GM23338 (cell line): ENCODE measurements around the gene ABCA13.

Source experiments
- CTCF ChIP-seq, 2 experiments: fragments of 200-600 bp in 1 of 2; sonication (generic) in 1 of 2; conservative IDR thresholded peaks; 2 replicates each; pipeline versions ENCODE4 v1.5.1 to v1.6.1; 2016 to 2017; ENCODE audit warnings: antibody characterized with exemption in 2 of 2, low read depth in 2 of 2, mild to moderate bottlenecking in 2 of 2, moderate library complexity in 1 of 2
- POLR2AphosphoS5 ChIP-seq: IDR thresholded peaks from 2 replicates; pipeline ENCODE4 v1.6.1; 2016; ENCODE audit warnings: antibody characterized with exemption, low read depth

- TF ChIP-seq CTCF (conservative IDR thresholded peaks at IDR 0.05; ENCODE audit: low read depth in 2 of 2) (no peak), POLR2AphosphoS5 (no peak)
These were observed 29.7 kb upstream of the ABCA13 start for GRCh38 chr7:48141521-48141920.
